HL-60 (cell line): Measurements from ENCODE around the gene ZBTB12.
"Not testable (repeated sequence)": the region's sequence is repeated elsewhere in the genome, so short reads cannot be mapped to it uniquely, and the experiment has no call there.

ENCODE experiments used
- DNase-seq, 2 experiments: peaks; one replicate each; pipeline ENCODE4 v3.0.0-alpha.2; 2010 to 2020; ENCODE audit warnings: low read depth in 1 of 2, low spot score in 1 of 2
- H3K27ac ChIP-seq: fragments of 250-450 bp; sonication (Bioruptor Pico); replicated peaks from 2 replicates; pipeline ENCODE4 v1.5.1; 2020; ENCODE audit warnings: mild to moderate bottlenecking, moderate library complexity
- H3K27me3 ChIP-seq: fragments of 250-450 bp; sonication (Bioruptor Pico); 2 replicates; pipeline ENCODE4 v1.5.1; 2021; ENCODE audit warnings: mild to moderate bottlenecking, moderate library complexity; ENCODE audit not compliant: insufficient read depth, poor library complexity, severe bottlenecking
- H3K4me3 ChIP-seq: replicated peaks from 2 replicates; pipeline ENCODE4 v1.5.1; 2011; ENCODE audit warnings: mild to moderate bottlenecking, control low read depth, low read length; ENCODE audit not compliant: insufficient read depth
- GABPA ChIP-seq: IDR thresholded peaks from 2 replicates; pipeline ENCODE4 v1.6.1; 2012; ENCODE audit warnings: low read depth
- POLR2AphosphoS5 ChIP-seq: IDR thresholded peaks from 2 replicates; pipeline ENCODE4 v1.6.1; 2012; ENCODE audit warnings: low read depth
- SPI1 ChIP-seq: IDR thresholded peaks from 2 replicates; pipeline ENCODE4 v1.6.1; 2012; ENCODE audit warnings: low read depth, mild to moderate bottlenecking, borderline replicate concordance
- TF ChIP-seq, protein P1 (sequence below): IDR thresholded peaks from 2 replicates; pipeline ENCODE4 v1.6.1; 2012; ENCODE audit warnings: low read depth; ENCODE audit not compliant: insufficient replicate concordance
- TF ChIP-seq, protein P2 (sequence below): IDR thresholded peaks from one replicate; pipeline ENCODE4 v1.5.1; 2011; ENCODE audit warnings: low read length, control low read depth, inconsistent platforms; ENCODE audit not compliant: insufficient read depth

The ZBTB12 gene

DNA sequence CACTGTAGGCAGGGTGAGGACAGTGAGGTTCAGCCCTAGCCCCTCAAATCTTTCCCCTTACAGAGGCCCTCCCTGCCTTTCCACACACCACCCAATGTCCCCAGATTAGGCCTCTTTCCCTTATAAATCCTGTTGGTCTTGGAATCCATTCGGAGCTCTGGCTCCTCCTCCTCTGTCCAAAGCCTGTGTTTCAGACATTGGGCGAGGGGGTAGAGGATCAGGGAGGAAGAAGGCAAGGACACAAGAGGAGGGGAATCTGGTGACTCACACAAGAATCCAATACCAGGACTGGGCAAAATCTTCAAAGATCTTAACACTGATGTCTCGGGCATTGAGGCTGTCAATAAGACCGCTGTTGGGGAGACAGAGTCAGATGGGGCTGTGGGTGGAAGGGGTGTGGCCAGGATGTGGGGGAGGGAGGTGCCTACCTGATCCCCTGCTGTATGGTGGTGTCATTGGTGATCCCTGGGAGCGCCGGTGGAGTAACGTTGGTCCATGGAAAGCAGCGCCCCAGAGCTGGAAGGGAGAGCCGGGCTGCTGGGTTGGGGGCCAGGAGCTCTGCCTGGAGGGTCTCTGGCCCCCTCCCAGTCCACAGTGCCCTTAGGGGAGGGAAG lies 30.7 kb downstream of the ZBTB12 start:
- Histone ChIP-seq H3K27ac (no peak overlapping the region), H3K27me3 (no peaks in the 10 kb centered on the region), H3K4me3 (no peak overlapping the region)
- no peak for DNase-seq
- TF ChIP-seq GABPA (no peak), POLR2AphosphoS5 (no peak), SPI1 (no peak)
- TF ChIP-seq, protein P1, sequence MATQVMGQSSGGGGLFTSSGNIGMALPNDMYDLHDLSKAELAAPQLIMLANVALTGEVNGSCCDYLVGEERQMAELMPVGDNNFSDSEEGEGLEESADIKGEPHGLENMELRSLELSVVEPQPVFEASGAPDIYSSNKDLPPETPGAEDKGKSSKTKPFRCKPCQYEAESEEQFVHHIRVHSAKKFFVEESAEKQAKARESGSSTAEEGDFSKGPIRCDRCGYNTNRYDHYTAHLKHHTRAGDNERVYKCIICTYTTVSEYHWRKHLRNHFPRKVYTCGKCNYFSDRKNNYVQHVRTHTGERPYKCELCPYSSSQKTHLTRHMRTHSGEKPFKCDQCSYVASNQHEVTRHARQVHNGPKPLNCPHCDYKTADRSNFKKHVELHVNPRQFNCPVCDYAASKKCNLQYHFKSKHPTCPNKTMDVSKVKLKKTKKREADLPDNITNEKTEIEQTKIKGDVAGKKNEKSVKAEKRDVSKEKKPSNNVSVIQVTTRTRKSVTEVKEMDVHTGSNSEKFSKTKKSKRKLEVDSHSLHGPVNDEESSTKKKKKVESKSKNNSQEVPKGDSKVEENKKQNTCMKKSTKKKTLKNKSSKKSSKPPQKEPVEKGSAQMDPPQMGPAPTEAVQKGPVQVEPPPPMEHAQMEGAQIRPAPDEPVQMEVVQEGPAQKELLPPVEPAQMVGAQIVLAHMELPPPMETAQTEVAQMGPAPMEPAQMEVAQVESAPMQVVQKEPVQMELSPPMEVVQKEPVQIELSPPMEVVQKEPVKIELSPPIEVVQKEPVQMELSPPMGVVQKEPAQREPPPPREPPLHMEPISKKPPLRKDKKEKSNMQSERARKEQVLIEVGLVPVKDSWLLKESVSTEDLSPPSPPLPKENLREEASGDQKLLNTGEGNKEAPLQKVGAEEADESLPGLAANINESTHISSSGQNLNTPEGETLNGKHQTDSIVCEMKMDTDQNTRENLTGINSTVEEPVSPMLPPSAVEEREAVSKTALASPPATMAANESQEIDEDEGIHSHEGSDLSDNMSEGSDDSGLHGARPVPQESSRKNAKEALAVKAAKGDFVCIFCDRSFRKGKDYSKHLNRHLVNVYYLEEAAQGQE: no peak
- TF ChIP-seq, protein P2, sequence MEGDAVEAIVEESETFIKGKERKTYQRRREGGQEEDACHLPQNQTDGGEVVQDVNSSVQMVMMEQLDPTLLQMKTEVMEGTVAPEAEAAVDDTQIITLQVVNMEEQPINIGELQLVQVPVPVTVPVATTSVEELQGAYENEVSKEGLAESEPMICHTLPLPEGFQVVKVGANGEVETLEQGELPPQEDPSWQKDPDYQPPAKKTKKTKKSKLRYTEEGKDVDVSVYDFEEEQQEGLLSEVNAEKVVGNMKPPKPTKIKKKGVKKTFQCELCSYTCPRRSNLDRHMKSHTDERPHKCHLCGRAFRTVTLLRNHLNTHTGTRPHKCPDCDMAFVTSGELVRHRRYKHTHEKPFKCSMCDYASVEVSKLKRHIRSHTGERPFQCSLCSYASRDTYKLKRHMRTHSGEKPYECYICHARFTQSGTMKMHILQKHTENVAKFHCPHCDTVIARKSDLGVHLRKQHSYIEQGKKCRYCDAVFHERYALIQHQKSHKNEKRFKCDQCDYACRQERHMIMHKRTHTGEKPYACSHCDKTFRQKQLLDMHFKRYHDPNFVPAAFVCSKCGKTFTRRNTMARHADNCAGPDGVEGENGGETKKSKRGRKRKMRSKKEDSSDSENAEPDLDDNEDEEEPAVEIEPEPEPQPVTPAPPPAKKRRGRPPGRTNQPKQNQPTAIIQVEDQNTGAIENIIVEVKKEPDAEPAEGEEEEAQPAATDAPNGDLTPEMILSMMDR: no peak

DNA sequence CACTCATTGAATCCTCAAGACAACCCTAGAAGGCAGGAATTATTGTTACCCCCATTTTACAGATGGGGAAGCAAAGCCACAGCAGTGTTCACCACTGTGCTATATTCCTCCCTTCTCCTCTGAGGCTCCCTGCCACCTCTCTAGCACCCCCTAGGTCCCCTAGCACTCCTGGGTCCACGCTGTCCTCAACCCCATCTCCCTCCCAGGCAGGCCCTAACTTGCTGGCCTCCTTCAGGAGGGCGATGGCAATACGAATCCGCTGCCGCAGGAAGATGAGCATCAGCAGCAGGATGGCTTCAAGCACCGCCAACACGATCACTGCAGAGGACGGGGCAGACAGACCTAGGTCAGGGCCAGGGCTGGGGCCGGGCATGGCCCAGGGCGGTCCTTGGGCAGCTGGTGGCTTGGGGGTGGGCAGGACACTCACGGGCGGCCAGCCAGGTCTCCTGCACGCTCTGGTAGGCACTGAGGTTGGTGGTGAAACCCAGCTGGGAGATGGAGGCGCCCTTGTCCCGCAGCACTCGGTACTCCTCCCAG lies 31.4 kb downstream of the ZBTB12 start:
- TF ChIP-seq SPI1: no peak
- TF ChIP-seq, protein P1: no peak
- TF ChIP-seq, protein P2: peak; percentile 2
- H3K27me3 ChIP-seq: no peaks in the 10 kb centered on the region
- DNase-seq: no peak

DNA sequence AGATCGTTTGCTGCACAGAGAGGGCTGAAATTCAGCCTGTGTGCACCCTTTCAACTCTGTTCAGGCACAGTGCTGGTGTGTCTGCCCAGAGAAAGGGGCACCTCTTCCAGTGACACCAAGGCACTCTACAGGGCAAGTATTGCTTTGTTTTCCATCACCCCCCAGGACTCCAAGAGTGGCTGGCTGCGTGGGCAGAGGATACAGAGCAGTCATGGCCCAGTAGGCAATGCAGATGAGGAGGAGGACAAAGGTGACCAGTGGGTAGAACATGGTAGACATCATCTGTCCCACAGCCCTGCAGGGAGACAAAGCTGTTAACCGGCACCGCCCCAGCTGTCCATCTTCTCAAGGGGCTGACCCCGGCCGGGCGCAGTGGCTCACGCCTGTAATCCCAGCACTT lies 32.5 kb downstream of the ZBTB12 start:
- H3K27me3 ChIP-seq: no peaks in the 10 kb centered on the region
- TF ChIP-seq POLR2AphosphoS5 (no peak), GABPA (no peak), SPI1 (no peak)
- TF ChIP-seq, protein P2: no peak
- TF ChIP-seq, protein P1: no peak
- DNase-seq: no peak
- no peak overlapping the region for H3K4me3 ChIP-seq
- H3K27ac ChIP-seq: no peak overlapping the region

More for the DNA sequence above, 31.4 kb downstream of the ZBTB12 start:
- H3K4me3 ChIP-seq: no peak overlapping the region
- H3K27ac ChIP-seq: no peak overlapping the region

DNA sequence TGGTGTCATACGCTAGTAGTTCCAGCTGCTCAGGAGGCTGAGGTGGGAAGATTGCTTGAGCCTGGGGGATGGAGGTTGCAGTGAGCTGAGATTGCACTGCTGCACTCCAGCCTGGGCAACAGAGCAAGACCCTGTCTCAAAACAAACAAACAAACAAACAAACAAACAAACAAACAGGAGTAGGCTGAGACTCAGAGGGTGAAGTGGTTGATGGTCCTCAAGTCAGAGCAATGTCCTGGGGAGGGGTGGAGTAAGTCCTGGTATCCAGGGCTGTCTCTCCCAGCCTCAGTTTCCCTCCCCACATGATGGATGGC lies 33.3 kb downstream of the ZBTB12 start:
- H3K27me3 ChIP-seq, H3K4me3 ChIP-seq, H3K27ac ChIP-seq, DNase-seq: not testable (repeated sequence)
